CD14-positive monocyte (primary cell): ENCODE measurements around the gene OVCH1. TPM values are rescaled to one million over a fixed set of nuclear protein-coding genes. Genes with fewer than 3 reads are reported as not detected.

Source experiments
- DNase-seq, 3 donors: peaks; one replicate each; pipeline ENCODE4 v3.0.0-alpha.2; 2011 to 2022
- H2AFZ ChIP-seq: 2 replicates; pipeline ENCODE4 v1.6.0; 2012; ENCODE audit warnings: mild to moderate bottlenecking, low read depth, low read length, inconsistent platforms; ENCODE audit not compliant: insufficient read depth, poor library complexity, severe bottlenecking
- H3K27ac ChIP-seq, 2 donors: 1 replicate in 1 of 2; 2 replicates in 1 of 2; pipeline ENCODE4 v1.5.1; 2012 to 2013; ENCODE audit warnings: low read length in 2 of 2, control low read depth in 1 of 2, inconsistent platforms in 1 of 2, low read depth in 1 of 2, mild to moderate bottlenecking in 1 of 2
- H3K27me3 ChIP-seq, 2 donors: one replicate each; pipeline versions ENCODE4 v1.6.0 to v1.6.1; 2011 to 2013; ENCODE audit warnings: low read length in 2 of 2; ENCODE audit not compliant: control insufficient read depth in 2 of 2, insufficient read depth in 2 of 2
- H3K36me3 ChIP-seq, 2 donors: replicated peaks in 1 of 2; 1 replicate in 1 of 2; 2 replicates in 1 of 2; pipeline versions ENCODE4 v1.5.1 to v1.6.1; 2012 to 2013; ENCODE audit warnings: low read length in 2 of 2, control low read depth in 1 of 2, inconsistent platforms in 1 of 2, mild to moderate bottlenecking in 1 of 2; ENCODE audit not compliant: insufficient read depth in 2 of 2, control insufficient read depth in 1 of 2
- H3K4me1 ChIP-seq, 2 donors: 1 replicate in 1 of 2; 2 replicates in 1 of 2; pipeline versions ENCODE4 v1.5.1 to v1.6.1; 2012 to 2013; ENCODE audit warnings: low read length in 2 of 2, control low read depth in 1 of 2, inconsistent platforms in 1 of 2, mild to moderate bottlenecking in 1 of 2, moderate library complexity in 1 of 2; ENCODE audit not compliant: insufficient read depth in 2 of 2, control insufficient read depth in 1 of 2
- H3K4me2 ChIP-seq: replicated peaks from 2 replicates; pipeline ENCODE3; 2012; ENCODE audit warnings: low read length, moderate library complexity, mild to moderate bottlenecking; ENCODE audit not compliant: poor library complexity, severe bottlenecking; ENCODE audit errors: extremely low read depth
- H3K4me3 ChIP-seq, 3 experiments: fragments of 200-600 bp in 1 of 3; sonication (generic) in 1 of 3; replicated peaks in 1 of 3; 1 replicate in 2 of 3; 2 replicates in 1 of 3; pipeline ENCODE4 v1.5.1; 2011 to 2013; ENCODE audit warnings: low read length in 3 of 3, mild to moderate bottlenecking in 3 of 3, control low read depth in 2 of 3, low read depth in 2 of 3, inconsistent platforms in 1 of 3, moderate library complexity in 1 of 3
- H3K79me2 ChIP-seq: 2 replicates; pipeline ENCODE4 v1.6.0; 2012; ENCODE audit warnings: mild to moderate bottlenecking, control low read depth, inconsistent platforms, low read length, moderate library complexity; ENCODE audit not compliant: insufficient read depth
- H3K9ac ChIP-seq: 2 replicates; pipeline ENCODE4 v1.6.0; 2017; ENCODE audit warnings: low read length, mild to moderate bottlenecking; ENCODE audit not compliant: insufficient read depth, poor library complexity, severe bottlenecking
- H3K9me3 ChIP-seq, 2 donors: replicated peaks in 1 of 2; 1 replicate in 1 of 2; 2 replicates in 1 of 2; pipeline versions ENCODE4 v1.5.1 to v1.6.1; 2012 to 2013; ENCODE audit warnings: low read length in 2 of 2, control low read depth in 1 of 2; ENCODE audit not compliant: control insufficient read depth in 1 of 2, insufficient read depth in 1 of 2
- H4K20me1 ChIP-seq: 2 replicates; pipeline ENCODE4 v1.6.0; 2012; ENCODE audit warnings: mild to moderate bottlenecking, low read length, control low read depth, moderate library complexity; ENCODE audit not compliant: insufficient read depth
- H3K27ac Mint-ChIP-seq, 7 donors: one replicate each; pipeline ENCODE4 v1.8.0; 2020; ENCODE audit warnings: mild to moderate bottlenecking in 7 of 7, mixed read lengths in 7 of 7, moderate library complexity in 6 of 7, inconsistent platforms in 2 of 7
- H3K27me3 Mint-ChIP-seq, 3 donors: one replicate each; pipeline ENCODE4 v1.8.0; 2021 to 2022; ENCODE audit warnings: low read depth in 3 of 3, mild to moderate bottlenecking in 3 of 3, mixed read lengths in 3 of 3, moderate library complexity in 3 of 3, inconsistent platforms in 1 of 3
- H3K36me3 Mint-ChIP-seq, 2 donors: one replicate each; pipeline ENCODE4 v1.8.0; 2020; ENCODE audit warnings: mixed read lengths in 2 of 2, inconsistent platforms in 1 of 2, mild to moderate bottlenecking in 1 of 2
- H3K4me1 Mint-ChIP-seq: one replicate; pipeline ENCODE4 v1.8.0; 2020; ENCODE audit warnings: mild to moderate bottlenecking, mixed read lengths
- H3K4me3 Mint-ChIP-seq, 2 donors: one replicate each; pipeline ENCODE4 v1.8.0; 2020; ENCODE audit warnings: mild to moderate bottlenecking in 2 of 2, mixed read lengths in 2 of 2, moderate library complexity in 1 of 2
- H3K9me3 Mint-ChIP-seq, 7 donors: one replicate each; pipeline ENCODE4 v1.8.0; 2020 to 2022; ENCODE audit warnings: mixed read lengths in 7 of 7, mild to moderate bottlenecking in 6 of 7, moderate library complexity in 6 of 7, inconsistent platforms in 2 of 7
- CTCF ChIP-seq: fragments of 200-600 bp; IDR thresholded peaks from one replicate; pipeline ENCODE4 v1.8.0; 2022; ENCODE audit warnings: antibody characterized with exemption, mild to moderate bottlenecking
- WGBS: methylation state at CpG from one replicate; pipeline ENCODE4 v1.1.5; 2013; ENCODE audit warnings: missing lambda C conversion rate; ENCODE audit not compliant: insufficient coverage; 5-methylcytosine and 5-hydroxymethylcytosine counted together
- intact Hi-C, 2 donors: fragments of 100-400 bp; cut with micrococcal nuclease; formaldehyde crosslinking; loops; one replicate each; pipeline versions ENCODE4 v1.15.0 to v1.15.1; 2023
- polyA plus RNA-seq, 3 donors: library from polyadenylated mRNA; depleted of rRNA in 1 of 3; unstranded in 2 of 3; stranded (reverse) in 1 of 3; fragments of 300-500 nt in 2 of 3; fragments of >200 nt in 1 of 3; fragmentation: Illumina TruSeq in 2 of 3; gene quantifications; 1 replicate in 2 of 3; 2 replicates in 1 of 3; pipeline ENCODE4 v1.2.3, GENCODE V29; 2012 to 2021

The OVCH1 gene
- polyA plus RNA-seq, 3 donors = 0.03 TPM; not detected in 2

- intact Hi-C loops = no loop called here
- DNase-seq = no peak
- Histone ChIP-seq H4K20me1 (no peaks in the 10 kb centered on the region), H3K79me2 (no peaks in the 10 kb centered on the region), H2AFZ (no peak overlapping the region), H3K27ac (no peak overlapping the region), H3K4me1 (no peaks in the 10 kb centered on the region), H3K9ac (no peak overlapping the region), H3K36me3 (no peaks in the 10 kb centered on the region), H3K4me3 (no peak overlapping the region), H3K9me3 (no peaks in the 10 kb centered on the region), H3K27me3 (peaks cover 2 to 4% of the 10 kb centered on the region in 2 donors), H3K4me2 (no peak overlapping the region)
- H3K9me3 Mint-ChIP-seq = no peaks in the 10 kb centered on the region
- peaks cover 2 to 45% of the 10 kb centered on the region in 2 donors for H3K36me3 Mint-ChIP-seq
- peaks cover 0 to 7% (median 0%) of the 10 kb centered on the region in 3 donors for H3K27me3 Mint-ChIP-seq
- no peaks in the 10 kb centered on the region for H3K4me1 Mint-ChIP-seq
- no CpG with 5 or more reads among the region's 1 CpG for WGBS
- no peak for TF ChIP-seq CTCF
- H3K27ac Mint-ChIP-seq = no peak overlapping the region
- H3K4me3 Mint-ChIP-seq = no peak overlapping the region
Measured at GRCh38 chr12:29509503-29509902, 12.0 kb upstream of the OVCH1 start.

- TF ChIP-seq CTCF = no peak
- Mint-ChIP-seq H3K36me3 (peaks cover 2 to 44% of the 10 kb centered on the region in 2 donors), H3K9me3 (no peaks in the 10 kb centered on the region), H3K4me3 (no peak overlapping the region), H3K4me1 (no peaks in the 10 kb centered on the region), H3K27me3 (peaks cover 0 to 8% (median 0%) of the 10 kb centered on the region in 3 donors), H3K27ac (no peak overlapping the region)
- no CpG with 5 or more reads among the region's 2 CpGs for WGBS
- H3K9ac ChIP-seq = no peak overlapping the region
- intact Hi-C loops = no loop called here
- H3K27me3 ChIP-seq = peaks cover 2 to 4% of the 10 kb centered on the region in 2 donors
- no peaks in the 10 kb centered on the region for H3K36me3 ChIP-seq
- no peak overlapping the region for H3K4me2 ChIP-seq
- H3K4me3 ChIP-seq = no peak overlapping the region
- no peaks in the 10 kb centered on the region for H4K20me1 ChIP-seq
- H3K79me2 ChIP-seq = no peaks in the 10 kb centered on the region
- H3K27ac ChIP-seq = no peak overlapping the region
- DNase-seq = no peak
- H2AFZ ChIP-seq = no peak overlapping the region
- H3K9me3 ChIP-seq = no peaks in the 10 kb centered on the region
- H3K4me1 ChIP-seq = no peaks in the 10 kb centered on the region
Measured at GRCh38 chr12:29508949-29509348, 11.5 kb upstream of the OVCH1 start.
